ENCODE data around the gene IL11RA.

Gene IL11RA

GRCh38 chr9:34650816-34651215 lies 1.2 kb upstream of the IL11RA start:
- ChIA-PET CTCF (no interaction called here), POLR2A (interaction anchor here (1.3 to 1.6 kb wide), 2 partner anchors 10 to 13 kb away, joined by 5 read pairs; partner anchors contain the start of gene SIGMAR1)

GRCh38 chr9:34651321-34651720 lies 664 bp upstream of the IL11RA start:
- CTCF ChIA-PET, result no interaction called here
- TF ChIP-seq TARDBP (IDR thresholded peaks at IDR 0.05) (no peak), FOXA1 (IDR thresholded peaks at IDR 0.05) (no peak), SP1 (IDR thresholded peaks at IDR 0.05) (no peak), L3MBTL2 (conservative IDR thresholded peaks at IDR 0.05) (no peak), SUZ12 (IDR thresholded peaks at IDR 0.05) (no peak), HDGF (IDR thresholded peaks at IDR 0.05; ENCODE audit: borderline replicate concordance) (no peak), ELF4 (IDR thresholded peaks at IDR 0.05) (no peak), LEF1 (IDR thresholded peaks at IDR 0.05; ENCODE audit: borderline replicate concordance) (no peak)
- DNase-seq (ENCODE audit: extremely low spot score), result no peak
- POLR2A ChIA-PET, result interaction anchor here (1.3 to 1.6 kb wide), 2 partner anchors 10 to 13 kb away, joined by 5 read pairs; partner anchors contain the start of gene SIGMAR1

More at GRCh38 chr9:34650816-34651215, 1.2 kb upstream of the IL11RA start:
- TF ChIP-seq SP1 (IDR thresholded peaks at IDR 0.05) (no peak), LEF1 (IDR thresholded peaks at IDR 0.05; ENCODE audit: borderline replicate concordance) (no peak), TARDBP (IDR thresholded peaks at IDR 0.05) (no peak), ZNF384 (IDR thresholded peaks at IDR 0.05) (no peak), SUZ12 (IDR thresholded peaks at IDR 0.05) (no peak), PKNOX1 (IDR thresholded peaks at IDR 0.05) (no peak), NFRKB (IDR thresholded peaks at IDR 0.05) (no peak), ELF4 (IDR thresholded peaks at IDR 0.05) (no peak), CTBP1 (IDR thresholded peaks at IDR 0.05; ENCODE audit: borderline replicate concordance) (no peak), HDGF (IDR thresholded peaks at IDR 0.05; ENCODE audit: borderline replicate concordance) (no peak), FOXM1 (IDR thresholded peaks at IDR 0.05; ENCODE audit: borderline replicate concordance) (no peak), FOXA1 (IDR thresholded peaks at IDR 0.05) (no peak), ARNT (IDR thresholded peaks at IDR 0.05) (no peak), L3MBTL2 (conservative IDR thresholded peaks at IDR 0.05) (no peak)
- no peak for DNase-seq (ENCODE audit: extremely low spot score)

GRCh38 chr9:34652602-34653000 lies 616 bp downstream of the IL11RA start:
- no peak for DNase-seq (ENCODE audit: extremely low spot score)
- ChIA-PET POLR2A (no interaction called here), CTCF (no interaction called here)
- TF ChIP-seq SP1 (IDR thresholded peaks at IDR 0.05) (no peak), SUZ12 (IDR thresholded peaks at IDR 0.05) (no peak), TARDBP (IDR thresholded peaks at IDR 0.05) (no peak; the same call in 1 of the 2 replicates), FOXM1 (IDR thresholded peaks at IDR 0.05; ENCODE audit: borderline replicate concordance) (no peak), FOXA1 (IDR thresholded peaks at IDR 0.05) (no peak), PKNOX1 (IDR thresholded peaks at IDR 0.05) (no peak), ZNF384 (IDR thresholded peaks at IDR 0.05) (no peak), L3MBTL2 (conservative IDR thresholded peaks at IDR 0.05) (no peak), BHLHE40 (IDR thresholded peaks at IDR 0.05; ENCODE audit: borderline replicate concordance) (no peak)

GRCh38 chr9:34653151-34654072 lies 1.4 kb downstream of the IL11RA start:
- POLR2A ChIA-PET, result no interaction called here
- no peak for DNase-seq (ENCODE audit: extremely low spot score)
- TF ChIP-seq CTBP1 (IDR thresholded peaks at IDR 0.05; ENCODE audit: borderline replicate concordance), result no peak
- CTCF ChIA-PET, result no interaction called here

- TF ChIP-seq BHLHE40 (IDR thresholded peaks at IDR 0.05; ENCODE audit: borderline replicate concordance) (no peak), FOXK2 (IDR thresholded peaks at IDR 0.05) (no peak), L3MBTL2 (conservative IDR thresholded peaks at IDR 0.05) (no peak), ELF4 (IDR thresholded peaks at IDR 0.05) (no peak), TARDBP (IDR thresholded peaks at IDR 0.05) (no peak), ZNF384 (IDR thresholded peaks at IDR 0.05) (no peak), CTBP1 (IDR thresholded peaks at IDR 0.05; ENCODE audit: borderline replicate concordance) (no peak), LEF1 (IDR thresholded peaks at IDR 0.05; ENCODE audit: borderline replicate concordance) (no peak), FOXA1 (IDR thresholded peaks at IDR 0.05) (no peak), SP1 (IDR thresholded peaks at IDR 0.05) (no peak), PKNOX1 (IDR thresholded peaks at IDR 0.05) (no peak), HDGF (IDR thresholded peaks at IDR 0.05; ENCODE audit: borderline replicate concordance) (no peak), SUZ12 (IDR thresholded peaks at IDR 0.05) (no peak), FOXM1 (IDR thresholded peaks at IDR 0.05; ENCODE audit: borderline replicate concordance) (no peak), NFRKB (IDR thresholded peaks at IDR 0.05) (no peak), ARNT (IDR thresholded peaks at IDR 0.05) (no peak)
- POLR2A ChIA-PET, result no interaction called here
- CTCF ChIA-PET, result no interaction called here
- DNase-seq (ENCODE audit: extremely low spot score), result no peak
Observed at GRCh38 chr9:34654323-34655051, 2.5 kb downstream of the IL11RA start.

- ChIA-PET POLR2A (no interaction called here), CTCF (no interaction called here)
- TF ChIP-seq HDGF (IDR thresholded peaks at IDR 0.05; ENCODE audit: borderline replicate concordance) (no peak), SUZ12 (IDR thresholded peaks at IDR 0.05) (no peak), NFRKB (IDR thresholded peaks at IDR 0.05) (no peak), CTBP1 (IDR thresholded peaks at IDR 0.05; ENCODE audit: borderline replicate concordance) (no peak), BHLHE40 (IDR thresholded peaks at IDR 0.05; ENCODE audit: borderline replicate concordance) (no peak), SP1 (IDR thresholded peaks at IDR 0.05) (no peak), FOXA1 (IDR thresholded peaks at IDR 0.05) (no peak), L3MBTL2 (conservative IDR thresholded peaks at IDR 0.05) (no peak), ELF4 (IDR thresholded peaks at IDR 0.05) (no peak), TARDBP (IDR thresholded peaks at IDR 0.05) (no peak), ZNF384 (IDR thresholded peaks at IDR 0.05) (no peak), LEF1 (IDR thresholded peaks at IDR 0.05; ENCODE audit: borderline replicate concordance) (no peak)
- no peak for DNase-seq (ENCODE audit: extremely low spot score)
Observed at GRCh38 chr9:34655394-34655793, 3.4 kb downstream of the IL11RA start.
